Limb (tissue), 2 donors: ENCODE results near the gene EPG5.
"Not testable (repeated sequence)": the region's sequence is repeated elsewhere in the genome, so short reads cannot be mapped to it uniquely, and the experiment has no call there.

Experiments used
- DNase-seq, 2 donors: peaks; one replicate each; pipeline ENCODE4 v3.0.0-alpha.2; 2016; ENCODE audit errors: extremely low spot score in 2 of 2

The EPG5 gene

DNA sequence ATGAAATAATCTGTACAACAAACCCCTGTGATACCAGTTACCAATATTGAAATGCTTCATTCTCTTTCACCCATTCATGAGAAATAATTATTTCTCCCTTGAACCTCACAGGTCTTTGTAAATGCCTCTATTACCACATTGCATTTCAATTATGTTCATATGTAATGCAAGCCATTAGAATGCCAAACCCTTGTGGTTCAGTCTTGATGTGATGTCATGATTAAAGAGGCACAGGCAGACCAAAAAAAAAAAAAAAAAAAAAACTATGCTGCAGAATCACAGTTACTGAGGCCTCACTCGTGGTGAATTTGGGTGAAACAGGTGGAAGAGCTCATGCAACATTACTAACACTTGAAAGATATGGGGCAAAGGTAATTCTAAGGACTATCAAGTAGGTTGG is 9.4 kb upstream of the EPG5 start:
- no peak for DNase-seq

DNA sequence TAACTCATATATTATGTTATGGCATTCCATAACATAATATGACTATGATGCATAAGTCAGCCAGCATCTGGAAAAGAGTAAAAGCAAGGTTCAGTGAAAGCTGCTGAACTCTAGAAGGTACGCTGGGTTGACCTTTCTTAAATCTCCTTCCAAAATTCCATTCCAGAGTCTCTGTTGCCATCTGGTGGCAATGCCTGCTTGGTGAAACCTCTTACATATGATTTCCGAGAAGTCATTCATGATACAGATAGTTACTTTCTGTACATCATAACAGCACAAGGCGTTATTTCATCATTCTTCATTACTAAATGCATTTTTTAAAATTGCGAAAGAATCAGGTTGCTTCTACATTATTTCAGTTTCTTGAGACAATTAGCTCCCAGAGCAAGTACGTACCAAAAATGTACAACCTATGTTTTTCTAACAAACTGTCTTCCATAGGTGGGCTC is 7.0 kb upstream of the EPG5 start:
- peak; percentile 60 to 68 for DNase-seq

DNA sequence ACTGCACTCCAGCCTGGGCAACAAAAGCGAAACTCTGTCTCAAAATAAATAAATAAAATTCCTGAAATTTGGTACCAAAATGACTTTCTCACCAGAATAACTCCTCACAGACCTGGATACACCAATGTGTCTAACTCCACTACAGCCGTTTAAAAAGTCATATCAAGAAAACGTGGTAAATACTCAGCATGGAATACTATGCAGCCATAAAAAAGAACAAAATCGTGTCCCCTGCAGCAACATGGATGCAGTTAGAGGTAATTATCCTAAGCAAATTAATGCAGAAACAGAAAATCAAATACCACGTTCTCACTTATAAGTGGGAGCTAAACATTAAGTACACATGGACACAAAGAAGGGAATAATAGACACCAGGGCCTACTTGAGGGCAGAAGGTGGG is 2.2 kb downstream of the EPG5 start:
- DNase-seq, result not testable (repeated sequence)

DNA sequence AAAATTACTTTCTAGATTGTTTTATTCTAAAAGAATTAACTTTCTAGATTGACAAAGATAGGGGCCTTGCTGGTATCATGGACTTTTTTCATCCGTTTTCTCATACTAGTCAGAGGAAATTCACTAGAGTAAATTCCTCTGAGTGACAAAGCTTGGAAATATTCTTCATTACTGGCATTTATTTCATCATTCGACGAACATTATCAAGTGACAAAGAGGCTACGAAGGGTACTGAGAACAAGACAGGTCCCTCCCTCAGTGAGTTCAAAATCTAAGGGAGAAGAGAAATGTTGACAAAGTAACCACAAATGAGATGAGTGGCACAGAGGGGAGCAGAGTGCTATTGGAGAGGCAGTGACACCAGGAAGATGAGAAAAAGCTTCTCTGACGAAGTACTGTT is 4.3 kb downstream of the EPG5 start:
- DNase-seq, result no peak

DNA sequence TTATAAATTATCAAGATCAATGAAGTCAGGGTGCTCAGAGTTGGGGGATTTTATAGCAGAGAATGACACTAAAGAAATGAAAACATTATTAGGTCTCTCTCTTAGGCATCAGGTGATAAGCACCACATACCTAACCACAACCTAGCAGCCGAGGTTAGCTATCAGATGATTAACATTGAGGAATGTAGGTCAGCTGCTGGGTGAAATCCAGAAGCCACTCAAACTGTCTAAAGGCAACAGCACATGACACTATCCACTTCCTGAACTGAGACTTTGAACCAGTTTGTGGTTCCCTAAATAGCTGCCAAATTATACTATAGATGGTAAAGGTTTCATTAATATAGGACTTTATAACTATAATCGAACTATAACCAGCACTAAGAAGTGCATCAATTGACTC is 4.7 kb downstream of the EPG5 start:
- DNase-seq, result no peak

DNA sequence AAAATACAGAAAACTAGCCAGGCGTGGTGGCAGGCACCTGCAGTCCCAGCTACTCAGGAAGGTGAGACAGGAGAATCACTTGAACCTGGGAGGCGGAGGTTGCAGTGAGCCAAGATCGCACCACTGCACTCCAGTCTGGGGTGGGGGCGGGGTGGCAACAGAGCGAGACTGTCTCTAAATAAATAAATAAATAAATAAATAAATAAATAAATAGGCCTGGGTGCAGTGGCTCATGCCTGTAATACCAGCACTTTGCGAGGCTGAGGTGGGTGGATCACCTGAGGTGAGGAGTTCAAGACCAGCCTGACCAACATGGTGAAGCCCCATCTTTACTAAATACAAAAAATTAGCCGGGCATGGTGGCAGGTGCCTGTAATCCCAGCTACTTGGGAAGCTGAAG is 7.6 kb downstream of the EPG5 start:
- not testable (repeated sequence) for DNase-seq

DNA sequence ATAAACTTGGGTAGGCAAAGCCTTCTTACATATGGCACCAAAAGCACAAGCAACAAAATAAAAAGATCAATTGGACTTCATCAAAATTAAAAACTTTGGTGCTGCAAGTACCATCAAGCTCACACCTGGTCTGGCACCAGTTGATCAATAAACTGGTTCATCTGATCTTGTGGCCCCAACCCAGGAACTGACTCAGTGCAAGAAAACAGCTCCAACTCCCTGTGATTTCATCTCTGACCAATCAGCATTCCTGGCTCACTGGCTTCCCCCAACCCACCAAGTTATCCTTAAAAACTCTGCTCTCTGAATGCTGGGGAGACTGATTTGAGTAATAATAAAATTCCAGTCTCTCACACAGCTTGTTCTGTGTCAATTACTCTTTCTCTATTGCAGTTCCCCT is 8.4 kb downstream of the EPG5 start:
- DNase-seq, result no peak

DNA sequence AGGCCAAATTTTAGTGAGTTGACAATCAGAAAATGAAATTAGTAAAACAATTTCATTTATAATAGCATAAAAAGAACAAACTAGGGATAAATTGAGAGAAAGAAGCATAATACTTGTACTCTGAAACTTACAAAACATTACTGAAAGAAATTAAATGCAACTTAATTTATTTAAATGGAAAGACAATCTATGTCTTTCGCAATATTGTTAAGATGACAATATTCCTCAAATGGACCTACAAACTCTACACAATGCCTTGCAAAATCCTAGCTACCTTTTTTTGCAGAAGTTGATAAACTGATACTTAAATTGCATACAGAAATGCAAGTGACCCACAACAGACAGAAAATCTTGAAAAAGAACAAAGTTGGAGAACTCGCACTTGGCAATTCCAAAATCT is 9.1 kb downstream of the EPG5 start:
- no peak for DNase-seq

DNA sequence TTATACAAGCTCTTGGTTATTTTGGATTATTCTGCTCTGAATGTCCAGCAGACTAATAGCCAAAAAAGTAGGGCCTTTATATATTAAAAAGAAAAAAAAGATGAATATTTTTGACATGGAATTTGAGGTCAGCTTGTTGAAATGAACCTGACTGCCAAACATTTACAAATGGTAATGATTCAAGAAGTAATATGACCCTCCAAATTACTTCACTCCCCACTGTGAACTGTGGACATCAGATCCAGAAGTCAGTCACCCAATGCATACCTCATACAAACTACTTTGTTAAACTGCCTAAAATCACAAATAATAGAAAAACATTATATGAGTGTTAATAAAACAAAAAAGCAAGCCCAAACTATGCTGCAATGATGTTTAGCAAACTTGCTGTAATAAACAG is 10.0 kb downstream of the EPG5 start:
- DNase-seq, result no peak

DNA sequence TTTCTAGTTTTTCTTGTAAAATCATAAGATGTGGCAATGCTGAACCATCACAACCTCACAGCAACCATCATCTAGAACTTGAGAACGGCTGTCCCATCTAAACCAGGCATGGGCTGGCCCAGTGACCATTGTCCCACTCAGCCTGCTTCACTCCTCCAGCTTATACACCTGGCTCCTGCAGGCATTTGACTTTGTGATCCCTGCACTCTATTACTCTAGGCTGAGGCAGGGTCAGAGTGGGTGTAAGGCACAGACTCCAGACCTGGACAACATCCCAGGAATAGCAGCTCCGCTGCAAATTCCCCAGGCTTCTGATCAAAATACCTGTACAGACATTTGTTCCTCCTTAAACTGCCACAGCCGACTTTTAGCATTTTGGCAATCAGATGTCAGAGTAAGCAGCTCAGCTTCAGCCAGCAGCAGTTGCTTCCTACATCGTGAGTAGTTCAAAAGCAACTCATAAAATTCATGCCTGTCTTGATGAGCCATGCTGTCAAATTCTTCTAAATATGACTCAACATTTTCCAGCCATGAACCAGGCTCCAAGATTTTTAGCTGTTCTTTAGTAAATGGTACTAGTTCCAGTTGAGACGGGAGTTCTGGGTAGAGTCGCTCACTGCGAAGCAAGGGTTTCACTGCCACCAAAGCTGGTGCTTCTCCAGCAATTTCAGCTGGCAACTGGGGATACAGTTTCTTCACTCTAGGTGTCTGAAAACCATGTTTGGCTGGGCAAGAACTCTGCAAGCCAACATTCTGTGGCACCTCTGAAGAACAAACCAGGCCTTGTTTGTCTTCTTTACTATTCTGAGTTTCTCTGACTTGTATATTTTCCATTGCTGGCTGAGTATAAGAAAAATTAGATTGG is 12.8 kb downstream of the EPG5 start:
- DNase-seq, result no peak

DNA sequence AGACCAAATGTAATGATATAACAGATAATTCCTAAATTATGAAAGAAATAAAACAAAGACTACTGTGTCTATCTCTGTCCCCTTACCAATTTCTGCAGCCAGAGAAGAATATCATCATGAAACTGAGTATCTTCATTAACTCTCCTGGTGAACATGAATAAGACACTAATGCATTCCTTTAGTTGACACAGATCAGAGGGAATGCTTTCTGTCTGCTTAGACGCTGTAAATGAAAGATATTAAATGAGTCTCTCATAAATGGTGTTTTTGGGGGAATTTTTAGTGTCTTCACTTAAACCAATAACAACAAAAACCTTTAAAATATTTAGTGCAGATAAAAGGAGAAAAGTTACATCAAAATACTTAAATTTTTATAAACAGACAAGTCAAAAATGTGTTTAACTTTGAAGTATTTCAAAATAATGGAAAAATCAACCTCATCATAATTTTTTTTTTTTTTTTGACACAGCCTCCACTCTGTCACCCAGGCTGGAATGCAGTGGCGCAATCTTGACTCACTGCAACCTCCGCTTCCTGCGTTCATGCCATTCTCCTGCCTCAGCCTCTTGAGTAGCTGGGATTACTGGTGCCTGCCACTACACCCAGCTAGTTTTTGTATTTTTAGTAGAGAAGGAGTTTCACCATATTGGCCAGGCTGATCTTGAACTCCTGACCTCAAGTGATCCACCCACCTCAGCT is 16.0 kb downstream of the EPG5 start:
- no peak for DNase-seq

DNA sequence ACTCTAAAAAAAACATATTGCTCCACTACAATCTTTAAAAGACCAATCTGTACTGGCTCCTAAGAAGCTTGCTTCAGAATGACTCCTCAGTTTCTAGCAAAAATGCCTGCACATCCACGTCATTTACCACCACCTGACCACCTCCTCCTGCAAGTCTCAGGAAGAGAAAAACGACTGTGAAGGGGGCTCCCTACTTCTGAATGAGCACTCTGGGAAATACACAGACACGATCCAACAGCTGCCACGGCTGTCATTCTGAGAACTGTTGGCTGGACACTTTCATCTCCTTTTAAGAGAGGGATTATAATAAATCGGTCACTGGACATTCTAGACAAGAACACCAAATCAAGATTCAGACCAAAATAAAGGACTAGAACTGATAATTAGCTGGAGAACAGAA is 21.5 kb downstream of the EPG5 start:
- no peak for DNase-seq

DNA sequence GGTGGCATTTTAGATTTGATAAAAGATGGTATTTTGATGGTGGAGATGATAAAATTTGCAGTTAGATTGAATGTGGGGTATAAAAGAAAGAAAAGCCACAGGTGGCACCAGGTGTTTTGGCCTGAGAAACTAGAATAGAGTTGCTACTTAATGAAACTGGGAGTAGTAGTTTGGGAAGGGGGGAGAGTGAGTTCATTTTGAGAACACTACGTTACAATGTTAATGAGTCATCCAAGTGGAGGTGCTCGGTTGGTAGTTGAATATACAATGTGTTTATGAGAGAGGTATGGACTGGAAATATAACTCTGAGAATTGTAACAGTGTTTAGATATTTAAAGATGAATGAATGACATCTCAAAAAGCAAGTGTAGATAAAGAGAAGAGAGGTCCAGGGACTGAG is 26.4 kb downstream of the EPG5 start:
- DNase-seq, result no peak

DNA sequence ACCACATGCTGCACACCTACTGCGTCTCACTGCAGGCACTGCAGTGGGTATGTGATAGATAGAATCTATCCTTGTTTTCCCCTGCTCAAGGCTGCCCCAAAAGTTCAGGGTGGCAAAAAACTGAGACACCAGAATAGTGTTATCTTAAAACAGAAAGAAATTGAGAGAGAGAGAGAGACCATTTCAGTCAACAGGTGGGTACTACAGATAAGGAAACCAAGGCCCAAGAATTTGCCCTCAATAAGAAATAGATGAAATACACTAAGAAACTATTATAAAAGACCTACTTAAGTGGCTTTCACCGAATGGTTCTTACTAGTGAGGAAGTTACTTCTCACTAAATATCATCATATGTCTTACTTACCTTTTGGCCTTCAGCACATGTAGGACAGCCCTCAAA is 27.9 kb downstream of the EPG5 start:
- no peak for DNase-seq

DNA sequence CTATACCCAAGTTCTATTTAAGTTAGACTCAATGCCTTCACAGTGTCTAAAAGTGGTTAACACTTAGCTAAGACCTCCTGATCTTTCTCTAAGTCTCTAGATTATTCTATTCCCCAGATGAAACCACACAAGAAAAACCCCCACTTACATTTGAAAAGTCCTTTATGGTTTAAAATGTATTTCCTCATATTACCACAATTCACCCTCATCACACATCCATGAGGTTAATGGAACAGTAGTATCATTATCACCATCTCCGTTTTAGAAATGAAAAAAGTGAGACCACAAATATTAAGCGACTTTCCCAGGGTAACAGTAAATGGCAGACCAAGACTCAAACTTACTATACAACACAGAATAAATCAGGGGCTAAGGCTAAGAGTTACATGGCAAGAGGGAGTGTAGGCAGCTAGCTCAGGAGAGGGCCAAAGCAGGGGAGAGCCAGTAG is 28.6 kb downstream of the EPG5 start:
- DNase-seq, result no peak

DNA sequence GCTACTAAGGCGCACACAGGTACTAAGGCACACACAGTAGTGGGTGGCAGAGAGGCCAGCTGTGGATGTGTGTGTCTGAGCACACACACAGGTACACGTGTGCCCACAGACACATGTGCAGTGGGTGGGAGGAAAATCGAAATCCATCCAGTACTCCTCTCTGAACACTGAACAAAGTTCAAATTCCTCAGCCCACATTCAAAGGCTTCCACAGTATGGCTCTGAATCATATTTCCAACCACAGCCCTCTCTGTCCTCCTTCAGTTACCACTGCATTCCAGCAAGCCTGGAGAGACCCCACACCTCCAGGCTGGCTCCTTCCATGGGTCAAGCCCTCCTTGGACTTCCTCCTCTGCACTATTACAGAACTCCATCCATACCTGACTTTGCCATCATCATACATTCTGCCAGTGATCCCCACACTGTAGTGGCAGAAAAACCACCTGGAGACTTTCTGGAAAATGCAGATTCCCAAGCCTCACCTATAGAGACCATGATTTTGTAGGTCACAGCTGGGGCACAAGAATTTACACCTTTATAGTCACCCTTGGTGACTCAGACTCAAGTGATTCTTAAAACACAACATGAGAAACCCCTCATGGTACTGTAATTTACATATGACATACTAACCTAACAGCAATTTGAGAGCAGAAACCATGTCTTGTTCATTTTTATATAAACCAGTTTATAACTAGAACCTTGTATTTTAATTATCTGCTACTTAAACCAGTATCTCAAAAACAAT is 31.4 kb downstream of the EPG5 start:
- no peak for DNase-seq

DNA sequence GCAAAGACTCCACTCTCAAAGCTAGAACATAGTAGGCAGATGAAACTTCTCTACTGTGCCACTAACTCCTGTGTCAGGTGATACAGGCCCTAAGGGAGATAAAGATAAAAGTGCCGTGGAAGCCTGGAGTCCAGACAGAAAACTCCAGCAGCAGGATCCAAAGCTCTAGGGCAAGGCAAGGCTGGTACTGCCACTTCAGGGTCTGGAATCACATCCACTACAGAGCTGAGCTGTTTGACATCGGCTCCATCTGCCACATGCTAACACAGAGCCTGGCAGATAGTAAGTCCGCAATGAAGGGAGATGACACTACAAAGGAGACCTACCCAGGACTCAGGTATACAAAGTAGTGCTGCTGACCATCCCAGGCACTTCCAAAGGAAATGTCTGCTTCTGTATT is 34.4 kb downstream of the EPG5 start:
- no peak for DNase-seq

DNA sequence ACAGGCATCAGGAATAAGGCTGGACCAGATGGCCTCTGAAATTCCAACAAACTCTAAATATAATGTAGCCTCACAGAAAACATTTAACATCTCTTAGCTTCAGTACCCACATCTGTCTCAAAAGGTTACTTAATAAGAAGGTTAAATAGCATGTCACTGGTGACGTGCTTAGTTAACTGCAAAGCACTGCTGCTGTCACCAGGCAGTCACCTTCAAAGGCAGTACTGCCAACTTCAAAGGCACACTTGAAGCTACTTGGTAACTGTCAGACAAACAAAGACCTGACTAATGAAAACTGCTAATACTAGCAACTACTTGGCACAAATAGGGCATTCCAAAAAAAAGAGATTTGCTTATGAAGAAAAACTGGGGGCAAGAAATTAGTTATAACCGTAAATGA is 36.2 kb downstream of the EPG5 start:
- no peak for DNase-seq

DNA sequence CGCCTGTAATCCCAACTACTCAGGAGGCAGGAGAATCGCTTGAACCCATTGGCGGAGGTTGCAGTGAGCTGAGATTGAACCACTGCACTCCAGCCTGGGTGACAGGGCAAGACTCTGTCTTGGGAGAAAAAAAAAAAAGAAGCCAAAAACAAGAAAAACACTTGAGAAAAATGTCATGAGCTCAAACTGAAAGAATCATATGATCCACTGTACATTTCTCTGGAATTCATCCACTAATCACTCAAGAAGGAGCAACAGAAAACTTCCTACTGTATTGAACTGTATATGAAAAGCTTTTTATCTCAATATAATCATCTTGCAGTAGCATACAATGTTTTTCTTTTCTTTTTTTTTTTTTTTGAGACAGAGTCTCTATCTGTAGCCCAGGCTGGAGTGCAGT is 40.4 kb downstream of the EPG5 start:
- no peak for DNase-seq

DNA sequence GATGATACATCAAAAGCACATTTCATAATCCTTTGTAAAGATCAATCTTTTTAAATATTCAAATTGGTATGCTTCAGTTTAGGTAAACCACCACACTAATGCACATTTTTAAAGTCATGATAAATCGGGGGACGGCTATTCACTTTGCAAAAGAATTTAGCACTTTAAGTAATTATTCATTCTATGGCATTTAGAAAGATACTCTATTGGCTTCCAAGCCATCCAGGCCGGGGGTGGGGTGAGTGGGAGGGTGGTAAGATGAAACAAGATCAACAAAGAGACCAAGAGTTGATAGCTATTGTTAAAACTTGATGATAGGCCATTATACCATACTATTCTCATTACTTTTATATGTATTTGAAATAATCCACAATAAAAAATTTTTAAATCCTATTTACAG is 41.0 kb downstream of the EPG5 start:
- no peak for DNase-seq

DNA sequence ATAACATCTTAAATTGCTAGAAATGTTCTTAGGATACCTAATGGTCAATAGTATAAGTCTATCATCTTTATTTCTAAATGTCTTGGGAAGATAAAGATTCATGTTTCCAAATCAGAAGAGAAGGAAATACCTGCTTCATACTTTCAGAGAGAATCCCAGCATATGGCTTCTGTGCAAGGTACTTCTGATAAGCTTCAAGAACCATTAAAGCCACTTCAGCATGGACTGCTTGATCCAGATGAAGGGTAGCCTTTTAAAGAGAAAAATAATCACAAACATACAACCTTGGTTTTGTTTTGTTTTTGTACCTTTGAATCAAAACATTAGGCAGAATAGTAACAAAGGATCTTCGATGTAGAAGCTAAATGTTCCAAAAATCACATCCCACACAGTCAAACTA is 44.0 kb downstream of the EPG5 start:
- DNase-seq, result no peak

DNA sequence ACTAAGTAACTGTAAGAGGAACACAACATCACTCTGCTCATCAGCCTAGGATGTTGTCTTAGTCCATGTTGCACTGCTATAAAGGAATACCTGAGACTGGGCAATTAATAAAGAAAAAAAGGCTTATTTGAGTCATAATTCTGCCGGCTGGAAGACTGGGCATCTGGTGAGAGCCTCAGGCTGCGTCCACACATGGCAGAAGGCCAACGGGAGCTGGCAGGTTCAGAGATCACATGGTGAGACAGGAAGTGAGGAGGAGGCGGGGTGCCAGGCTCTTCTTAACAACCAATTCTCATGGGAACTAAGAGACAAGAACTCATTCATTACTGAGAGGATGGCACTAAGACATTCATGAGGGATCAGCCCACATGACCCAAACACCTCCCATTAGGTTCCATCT is 46.8 kb downstream of the EPG5 start:
- DNase-seq, result peak in 1 of 2 donors; percentile 39
